ENCODE data around the gene RESP18. TPM values are rescaled to one million over a fixed set of nuclear protein-coding genes. Genes with fewer than 3 reads are reported as not detected.

Gene RESP18
- total RNA-seq (not detected), total RNA-seq (0 to 0.06 (median 0) reads per million in 29 experiments)
- not detected for total RNA-seq (2013)

DNA sequence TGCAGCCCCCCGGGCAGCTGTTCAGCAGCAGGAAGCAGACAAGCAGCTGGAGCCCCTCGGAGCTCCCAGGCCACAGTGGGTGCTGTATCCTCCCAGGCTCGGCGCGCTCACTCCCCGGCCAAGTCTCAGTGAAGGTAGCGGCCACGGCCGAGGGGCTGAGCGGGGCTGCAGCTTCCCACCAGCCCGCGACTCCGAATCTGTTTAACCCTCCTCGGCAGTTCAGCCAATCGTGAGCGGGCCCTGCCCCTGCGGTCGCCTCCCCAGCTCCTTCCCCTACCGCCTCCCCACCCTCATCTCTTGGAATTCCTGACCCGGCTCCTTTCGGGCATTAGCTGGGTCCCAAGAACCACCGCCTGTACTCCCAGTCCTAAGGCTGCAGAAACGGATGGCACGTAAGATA, at the start of gene RESP18:
Gene RESP18 (minus strand): TSS at position 203 of the 400 bp plus-strand sequence.
- H3K9me3 Mint-ChIP-seq = peaks cover 11 to 19% (median 12%) of the 10 kb centered on the region in 3 donors
- DNase-seq (no peak), ATAC-seq (replicated peaks in 1 of 4) (no peak)
- H3K4me1 Mint-ChIP-seq = peaks cover 0 to 7% (median 0%) of the 10 kb centered on the region in 3 donors
- H3K36me3 ChIP-seq (ENCODE audit: control insufficient read depth in 2 of 2, extremely low read depth in 1 of 2, insufficient read depth in 1 of 2, low read length in 1 of 2) = no peaks in the 10 kb centered on the region
- CTCF ChIA-PET = no interaction called here
- peaks cover 76 to 79% of the 10 kb centered on the region in 2 donors for H3K27me3 Mint-ChIP-seq
- peak within 1 kb of the TSS in 1 of 2 donors; percentile 70 for H3K27ac Mint-ChIP-seq
- 23% methylated on average over 19 of the region's 24 CpGs for WGBS (ENCODE audit: insufficient coverage)
- peaks cover 12 to 52% of the 10 kb centered on the region in 2 experiments for H3K27me3 ChIP-seq (replicated peaks in 1 of 2; ENCODE audit: control insufficient read depth in 2 of 2, extremely low read depth in 1 of 2, insufficient read depth in 2 of 2, low read length in 1 of 2)
- no peaks in the 10 kb centered on the region for H3K4me1 ChIP-seq (ENCODE audit: control insufficient read depth in 1 of 2, extremely low read depth in 1 of 2, insufficient read depth in 2 of 2, low read length in 2 of 2)
- H3K36me3 Mint-ChIP-seq = no peaks in the 10 kb centered on the region
- H3K4me3 Mint-ChIP-seq = no peak within 1 kb of the TSS
- no peak within 1 kb of the TSS for H3K4me3 ChIP-seq (ENCODE audit: control insufficient read depth in 1 of 2, extremely low read depth in 1 of 2, low read length in 1 of 2)
- H3K9me3 ChIP-seq = no peaks in the 10 kb centered on the region
- no peak within 1 kb of the TSS for H3K27ac ChIP-seq (ENCODE audit: low read length)
- POLR2A ChIA-PET = no interaction called here

DNA sequence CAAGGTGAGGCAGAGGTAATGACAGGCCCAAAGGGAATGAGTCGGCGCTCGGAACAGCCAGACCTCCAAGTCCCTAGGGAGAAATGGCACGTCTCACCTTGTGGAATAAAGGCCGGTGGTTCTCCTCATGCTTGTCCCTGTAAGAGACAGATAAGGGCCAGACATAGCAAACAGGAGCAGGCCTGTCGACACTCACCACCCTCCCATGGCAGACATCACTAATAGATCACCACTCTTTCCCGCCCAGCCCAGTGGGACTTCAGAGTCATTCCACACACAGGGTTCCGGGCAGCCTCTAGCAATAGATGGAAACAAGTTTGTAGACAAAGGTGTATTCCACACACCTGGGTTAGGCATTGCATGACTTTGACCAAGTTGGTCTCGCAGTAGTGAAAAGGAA, 48.9 kb upstream of the RESP18 start:
- Histone ChIP-seq H3K27ac (ENCODE audit: low read length) (no peak overlapping the region), H3K4me1 (ENCODE audit: control insufficient read depth in 1 of 2, extremely low read depth in 1 of 2, insufficient read depth in 2 of 2, low read length in 2 of 2) (peaks cover 0 to 6% of the 10 kb centered on the region in 2 experiments), H3K36me3 (ENCODE audit: control insufficient read depth in 2 of 2, extremely low read depth in 1 of 2, insufficient read depth in 1 of 2, low read length in 1 of 2) (peaks cover 10 to 70% of the 10 kb centered on the region in 2 donors), H3K27me3 (replicated peaks in 1 of 2; ENCODE audit: control insufficient read depth in 2 of 2, extremely low read depth in 1 of 2, insufficient read depth in 2 of 2, low read length in 1 of 2) (no peaks in the 10 kb centered on the region), H3K4me3 (ENCODE audit: control insufficient read depth in 1 of 2, extremely low read depth in 1 of 2, low read length in 1 of 2) (no peak overlapping the region), H3K9me3 (no peaks in the 10 kb centered on the region)
- Mint-ChIP-seq H3K4me3 (no peak overlapping the region), H3K36me3 (peaks cover 52% of the 10 kb centered on the region), H3K4me1 (peaks cover 0 to 19% (median 12%) of the 10 kb centered on the region in 3 donors), H3K27ac (no peak overlapping the region), H3K9me3 (no peaks in the 10 kb centered on the region), H3K27me3 (no peaks in the 10 kb centered on the region)
- no peak for ATAC-seq (replicated peaks in 1 of 4)
- ChIA-PET POLR2A (no interaction called here), CTCF (no interaction called here)
- no peak for DNase-seq
- 97% methylated on average over 7 of the region's 9 CpGs for WGBS (ENCODE audit: insufficient coverage)

DNA sequence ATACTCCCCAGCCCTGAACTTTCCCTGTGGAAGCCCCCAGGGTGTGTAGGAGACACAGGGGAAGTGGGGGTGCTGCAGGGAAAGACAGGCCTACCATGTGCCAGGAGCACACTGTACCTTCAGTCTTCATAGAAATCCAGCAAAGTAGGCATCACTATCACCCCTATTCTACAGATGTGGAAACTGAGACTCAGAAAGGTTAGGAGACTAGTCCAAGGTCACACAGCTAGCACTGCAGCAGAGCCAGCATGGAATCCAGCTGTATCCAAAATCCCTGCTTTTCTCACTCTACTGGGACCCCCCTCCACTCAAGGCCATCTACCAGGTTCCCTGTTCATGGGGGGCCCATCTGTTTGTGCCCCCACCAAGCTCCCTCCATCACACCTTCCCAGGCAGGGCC, 48.4 kb upstream of the RESP18 start:
- Mint-ChIP-seq H3K27ac (no peak overlapping the region), H3K27me3 (no peaks in the 10 kb centered on the region), H3K9me3 (no peaks in the 10 kb centered on the region), H3K4me3 (no peak overlapping the region), H3K4me1 (peaks cover 0 to 14% (median 8%) of the 10 kb centered on the region in 3 donors), H3K36me3 (peaks cover 53% of the 10 kb centered on the region)
- Histone ChIP-seq H3K27ac (ENCODE audit: low read length) (no peak overlapping the region), H3K4me3 (ENCODE audit: control insufficient read depth in 1 of 2, extremely low read depth in 1 of 2, low read length in 1 of 2) (no peak overlapping the region), H3K36me3 (ENCODE audit: control insufficient read depth in 2 of 2, extremely low read depth in 1 of 2, insufficient read depth in 1 of 2, low read length in 1 of 2) (peaks cover 6 to 68% of the 10 kb centered on the region in 2 donors), H3K9me3 (no peaks in the 10 kb centered on the region), H3K27me3 (replicated peaks in 1 of 2; ENCODE audit: control insufficient read depth in 2 of 2, extremely low read depth in 1 of 2, insufficient read depth in 2 of 2, low read length in 1 of 2) (no peaks in the 10 kb centered on the region), H3K4me1 (ENCODE audit: control insufficient read depth in 1 of 2, extremely low read depth in 1 of 2, insufficient read depth in 2 of 2, low read length in 2 of 2) (peaks cover 0 to under 1% of the 10 kb centered on the region in 2 experiments)
- CTCF ChIA-PET = no interaction called here
- DNase-seq = no peak
- peak in 1 of 4 experiments; percentile 12 for ATAC-seq (replicated peaks in 1 of 4)
- POLR2A ChIA-PET = no interaction called here

DNA sequence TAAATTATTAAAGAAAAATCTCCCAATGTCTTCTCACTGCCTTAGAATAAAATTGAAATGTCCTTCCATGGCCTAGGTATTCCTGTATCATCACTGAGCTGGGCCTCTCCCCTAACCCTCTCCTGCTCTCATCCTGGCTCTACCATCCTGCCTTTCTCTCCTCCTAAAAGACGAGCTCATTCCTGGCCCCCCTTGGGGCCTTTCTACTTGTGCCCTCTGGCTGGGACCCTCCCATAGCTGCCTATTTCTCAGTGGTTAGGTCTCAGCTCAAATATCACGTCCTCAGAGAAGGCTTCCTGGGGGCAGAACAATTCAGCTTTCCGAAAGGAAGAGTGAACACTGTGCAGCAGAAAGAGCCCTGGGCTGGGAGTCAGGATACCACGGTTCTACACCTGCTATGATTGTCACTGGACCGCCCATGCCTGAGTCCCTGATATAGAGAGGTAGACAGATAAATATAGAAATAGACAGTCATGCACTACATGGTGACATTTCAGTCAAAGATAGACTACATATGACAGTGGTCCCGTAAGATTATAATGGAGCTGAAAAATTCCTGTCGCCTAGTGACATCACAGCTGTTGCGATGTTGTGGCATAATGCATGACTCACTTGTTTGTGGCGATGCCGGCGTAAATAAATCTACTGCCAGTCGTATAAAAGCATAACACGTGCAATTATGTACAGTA, 45.8 kb upstream of the RESP18 start:
- DNase-seq = no peak
- WGBS (ENCODE audit: insufficient coverage) = 91% methylated on average over 9 of the region's 13 CpGs

DNA sequence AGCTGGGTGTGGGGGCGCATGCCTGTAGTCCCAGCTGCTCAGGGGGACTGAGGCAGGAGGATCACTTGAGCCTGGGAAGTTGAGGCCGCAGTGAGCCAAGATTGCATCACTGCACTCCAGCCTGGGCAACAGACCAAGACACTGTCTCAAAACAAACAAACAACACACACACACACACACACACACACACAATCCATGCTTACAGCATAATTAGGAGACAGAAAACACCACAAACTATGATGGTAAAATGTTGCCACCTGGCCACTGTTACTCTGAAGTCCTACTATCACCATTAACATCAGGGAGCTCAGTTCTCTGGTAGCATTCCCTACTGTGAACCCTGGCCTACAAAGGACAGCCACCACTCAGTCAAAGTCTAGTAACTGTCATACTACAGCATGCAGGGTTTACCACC, 36.9 kb upstream of the RESP18 start:
- no CpG with 5 or more reads among the region's 2 CpGs for WGBS (ENCODE audit: insufficient coverage)
- DNase-seq = no peak
- peaks cover 0 to 13% of the 10 kb centered on the region in 2 donors for H3K36me3 ChIP-seq (ENCODE audit: control insufficient read depth in 2 of 2, extremely low read depth in 1 of 2, insufficient read depth in 1 of 2, low read length in 1 of 2)

More for the DNA sequence above, 45.8 kb upstream of the RESP18 start:
- Mint-ChIP-seq H3K4me1 (peaks cover 0 to under 1% (median 0%) of the 10 kb centered on the region in 3 donors), H3K9me3 (no peaks in the 10 kb centered on the region), H3K4me3 (no peak overlapping the region), H3K36me3 (peaks cover 52% of the 10 kb centered on the region), H3K27me3 (no peaks in the 10 kb centered on the region), H3K27ac (peak overlapping the region in 1 of 2 donors; percentile 2)
- ChIA-PET CTCF (no interaction called here), POLR2A (interaction anchor here (0.6 kb wide), 2 partner anchors 91 to 805 kb away, joined by 3 read pairs; no protein-coding TSS in a partner anchor)
- Histone ChIP-seq H3K4me3 (ENCODE audit: control insufficient read depth in 1 of 2, extremely low read depth in 1 of 2, low read length in 1 of 2) (no peak overlapping the region), H3K27ac (ENCODE audit: low read length) (no peak overlapping the region), H3K36me3 (ENCODE audit: control insufficient read depth in 2 of 2, extremely low read depth in 1 of 2, insufficient read depth in 1 of 2, low read length in 1 of 2) (peaks cover 0 to 62% of the 10 kb centered on the region in 2 donors), H3K27me3 (replicated peaks in 1 of 2; ENCODE audit: control insufficient read depth in 2 of 2, extremely low read depth in 1 of 2, insufficient read depth in 2 of 2, low read length in 1 of 2) (no peaks in the 10 kb centered on the region), H3K4me1 (ENCODE audit: control insufficient read depth in 1 of 2, extremely low read depth in 1 of 2, insufficient read depth in 2 of 2, low read length in 2 of 2) (no peaks in the 10 kb centered on the region), H3K9me3 (no peaks in the 10 kb centered on the region)
- no peak for ATAC-seq (replicated peaks in 1 of 4)

DNA sequence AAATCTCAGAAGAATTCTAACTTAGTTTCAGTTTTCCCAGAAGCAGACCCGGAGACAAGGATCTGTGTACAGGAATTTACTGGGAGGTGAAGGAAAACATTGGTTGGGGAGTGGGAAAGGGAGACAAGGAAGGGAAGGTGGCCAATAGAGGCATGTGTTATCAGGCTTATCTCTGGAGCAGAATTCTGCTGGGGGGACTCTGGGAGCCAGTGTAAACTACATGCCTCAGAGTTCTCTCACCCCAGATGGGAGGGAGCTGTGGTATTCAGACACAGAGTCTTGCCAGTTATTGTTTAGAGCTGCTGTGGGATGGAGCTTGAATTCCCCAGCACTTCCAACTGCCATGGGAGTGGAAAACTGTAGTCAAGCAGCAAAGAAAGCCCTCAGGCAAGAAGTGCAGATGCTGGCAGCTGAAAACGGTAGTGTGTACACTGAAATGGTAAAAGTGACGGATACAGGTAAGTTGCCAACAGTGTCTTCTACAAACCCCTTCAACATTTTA, 36.2 kb upstream of the RESP18 start:
- Histone ChIP-seq H3K4me3 (ENCODE audit: control insufficient read depth in 1 of 2, extremely low read depth in 1 of 2, low read length in 1 of 2) (no peak overlapping the region), H3K4me1 (ENCODE audit: control insufficient read depth in 1 of 2, extremely low read depth in 1 of 2, insufficient read depth in 2 of 2, low read length in 2 of 2) (no peaks in the 10 kb centered on the region), H3K9me3 (no peaks in the 10 kb centered on the region), H3K27me3 (replicated peaks in 1 of 2; ENCODE audit: control insufficient read depth in 2 of 2, extremely low read depth in 1 of 2, insufficient read depth in 2 of 2, low read length in 1 of 2) (no peaks in the 10 kb centered on the region), H3K27ac (ENCODE audit: low read length) (no peak overlapping the region), H3K36me3 (ENCODE audit: control insufficient read depth in 2 of 2, extremely low read depth in 1 of 2, insufficient read depth in 1 of 2, low read length in 1 of 2) (peaks cover 0 to 6% of the 10 kb centered on the region in 2 donors)
- no peak for ATAC-seq (replicated peaks in 1 of 4)
- H3K27ac Mint-ChIP-seq = no peak overlapping the region
- peaks cover 23% of the 10 kb centered on the region for H3K36me3 Mint-ChIP-seq
- no peaks in the 10 kb centered on the region for H3K27me3 Mint-ChIP-seq
- WGBS (ENCODE audit: insufficient coverage) = no CpG with 5 or more reads among the region's 3 CpGs
- ChIA-PET CTCF (no interaction called here), POLR2A (no interaction called here)
- no peak for DNase-seq
- H3K4me3 Mint-ChIP-seq = no peak overlapping the region
- peaks cover 0 to 3% (median 0%) of the 10 kb centered on the region in 3 donors for H3K4me1 Mint-ChIP-seq
- H3K9me3 Mint-ChIP-seq = no peaks in the 10 kb centered on the region

More for the DNA sequence above, 36.9 kb upstream of the RESP18 start:
- no peak for ATAC-seq (replicated peaks in 1 of 4)
- POLR2A ChIA-PET = no interaction called here
- Mint-ChIP-seq H3K4me1 (peaks cover 0 to 3% (median 0%) of the 10 kb centered on the region in 3 donors), H3K9me3 (no peaks in the 10 kb centered on the region), H3K27me3 (no peaks in the 10 kb centered on the region), H3K4me3 (no peak overlapping the region), H3K27ac (peak overlapping the region in 1 of 2 donors; percentile 47), H3K36me3 (peaks cover 30% of the 10 kb centered on the region)
- H3K9me3 ChIP-seq = no peaks in the 10 kb centered on the region
- H3K4me1 ChIP-seq (ENCODE audit: control insufficient read depth in 1 of 2, extremely low read depth in 1 of 2, insufficient read depth in 2 of 2, low read length in 2 of 2) = no peaks in the 10 kb centered on the region
- H3K27ac ChIP-seq (ENCODE audit: low read length) = no peak overlapping the region
- CTCF ChIA-PET = interaction anchor here in 1 of 2 donors (1.0 kb wide), 1 partner anchor 174 kb away, joined by 4 read pairs; no protein-coding TSS in a partner anchor
- no peaks in the 10 kb centered on the region for H3K27me3 ChIP-seq (replicated peaks in 1 of 2; ENCODE audit: control insufficient read depth in 2 of 2, extremely low read depth in 1 of 2, insufficient read depth in 2 of 2, low read length in 1 of 2)
- no peak overlapping the region for H3K4me3 ChIP-seq (ENCODE audit: control insufficient read depth in 1 of 2, extremely low read depth in 1 of 2, low read length in 1 of 2)

Measured in T-cell (primary cell).